NCI-H1436 (cell line): ENCODE measurements around the gene TRIM48.
"Not testable (repeated sequence)": the region's sequence is repeated elsewhere in the genome, so short reads cannot be mapped to it uniquely, and the experiment has no call there.

Experiments used
- DNase-seq: peaks from one replicate; lab custom pipeline; 2025; lab: John Stamatoyannopoulos, UW

Gene TRIM48, protein sequence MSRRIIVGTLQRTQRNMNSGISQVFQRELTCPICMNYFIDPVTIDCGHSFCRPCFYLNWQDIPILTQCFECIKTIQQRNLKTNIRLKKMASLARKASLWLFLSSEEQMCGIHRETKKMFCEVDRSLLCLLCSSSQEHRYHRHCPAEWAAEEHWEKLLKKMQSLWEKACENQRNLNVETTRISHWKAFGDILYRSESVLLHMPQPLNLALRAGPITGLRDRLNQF

DNA sequence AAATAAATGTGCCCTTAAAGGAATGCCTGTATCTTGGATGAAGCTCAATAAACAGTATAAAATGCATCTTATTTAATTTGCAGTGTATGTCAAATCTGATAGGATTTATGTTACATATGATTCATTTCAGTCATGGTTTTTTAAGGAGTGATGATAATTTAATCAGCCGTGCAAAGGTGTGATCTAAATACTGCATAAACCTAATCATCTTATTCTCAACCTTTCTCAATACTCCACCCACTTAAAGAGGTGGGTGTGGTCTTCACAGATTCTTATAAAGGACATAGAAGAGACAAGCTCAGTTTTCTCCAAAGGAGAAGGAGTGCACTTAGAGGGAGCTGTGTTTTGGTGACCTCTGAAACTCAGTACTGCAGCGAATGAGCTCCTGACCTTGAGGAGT is at the start of gene TRIM48:
Gene TRIM48, plus strand, starts transcription at position 301 of the 400 bp plus-strand sequence. CDS start 113 bp downstream, outside the sequence.
- not testable (repeated sequence) for DNase-seq

GRCh38 chr11:55238316-55238715 is 23.6 kb upstream of the TRIM48 start:
- not testable (repeated sequence) for DNase-seq

- DNase-seq: no peak
Measured at GRCh38 chr11:55263081-55263480, 1.1 kb downstream of the TRIM48 start.
